KMS-11 (cell line): ENCODE data around the gene ADAM23.

Experiments
- H2AFZ ChIP-seq: fragments of 200-600 bp; sonication (generic); 2 replicates; pipeline ENCODE4 v1.6.1; 2016; ENCODE audit warnings: antibody characterized with exemption, mixed run types, low read depth
- H3K27ac ChIP-seq: fragments of 200-600 bp; sonication (generic); 2 replicates; pipeline ENCODE4 v1.6.1; 2016; ENCODE audit warnings: mild to moderate bottlenecking, mixed run types
- H3K27me3 ChIP-seq: fragments of 200-600 bp; sonication (generic); 2 replicates; pipeline ENCODE4 v1.6.1; 2017; ENCODE audit warnings: mild to moderate bottlenecking, low read depth, mixed run types, moderate library complexity; ENCODE audit not compliant: insufficient read depth
- H3K36me3 ChIP-seq: fragments of 200-600 bp; sonication (generic); 2 replicates; pipeline ENCODE4 v1.6.1; 2017; ENCODE audit warnings: mild to moderate bottlenecking, mixed run types; ENCODE audit not compliant: insufficient read depth
- H3K4me1 ChIP-seq: fragments of 200-600 bp; sonication (generic); 2 replicates; pipeline ENCODE4 v1.6.1; 2016; ENCODE audit warnings: mild to moderate bottlenecking, low read depth, mixed run types; ENCODE audit not compliant: poor library complexity, severe bottlenecking
- H3K4me2 ChIP-seq: fragments of 200-600 bp; sonication (generic); 2 replicates; pipeline ENCODE4 v1.7.0; 2016; ENCODE audit warnings: mild to moderate bottlenecking, mixed run types
- H3K4me3 ChIP-seq: fragments of 200-600 bp; sonication (generic); IDR thresholded peaks from 2 replicates; pipeline ENCODE4 v1.6.1; 2017; ENCODE audit warnings: low read depth, low read length, mixed read lengths; ENCODE audit not compliant: insufficient read depth
- H3K79me2 ChIP-seq: fragments of 200-600 bp; sonication (generic); 2 replicates; pipeline ENCODE4 v1.6.1; 2016; ENCODE audit warnings: low read depth, mixed run types; ENCODE audit not compliant: insufficient read depth
- H3K9ac ChIP-seq: fragments of 200-600 bp; sonication (generic); 2 replicates; pipeline ENCODE4 v1.6.1; 2016; ENCODE audit warnings: mild to moderate bottlenecking, mixed run types
- H4K20me1 ChIP-seq: fragments of 200-600 bp; sonication (generic); 2 replicates; pipeline ENCODE4 v1.6.1; 2016; ENCODE audit warnings: mild to moderate bottlenecking, mixed run types; ENCODE audit not compliant: insufficient read depth
- TF ChIP-seq, protein P1 (sequence below): fragments of 200-600 bp; sonication (generic); conservative IDR thresholded peaks from 2 replicates; pipeline ENCODE4 v1.6.1; 2017; ENCODE audit warnings: low read depth, mild to moderate bottlenecking, antibody characterized with exemption, low read length, moderate library complexity, mixed read lengths

The ADAM23 gene

GRCh38 chr2:206610451-206610850 lies 167.1 kb downstream of the ADAM23 start:
- no peaks in the 10 kb centered on the region for H4K20me1 ChIP-seq
- no peak overlapping the region for H3K27ac ChIP-seq
- H2AFZ ChIP-seq, result no peak overlapping the region
- no peaks in the 10 kb centered on the region for H3K27me3 ChIP-seq
- H3K4me1 ChIP-seq, result no peaks in the 10 kb centered on the region
- H3K4me2 ChIP-seq, result no peak overlapping the region
- no peak overlapping the region for H3K9ac ChIP-seq
- TF ChIP-seq, protein P1, sequence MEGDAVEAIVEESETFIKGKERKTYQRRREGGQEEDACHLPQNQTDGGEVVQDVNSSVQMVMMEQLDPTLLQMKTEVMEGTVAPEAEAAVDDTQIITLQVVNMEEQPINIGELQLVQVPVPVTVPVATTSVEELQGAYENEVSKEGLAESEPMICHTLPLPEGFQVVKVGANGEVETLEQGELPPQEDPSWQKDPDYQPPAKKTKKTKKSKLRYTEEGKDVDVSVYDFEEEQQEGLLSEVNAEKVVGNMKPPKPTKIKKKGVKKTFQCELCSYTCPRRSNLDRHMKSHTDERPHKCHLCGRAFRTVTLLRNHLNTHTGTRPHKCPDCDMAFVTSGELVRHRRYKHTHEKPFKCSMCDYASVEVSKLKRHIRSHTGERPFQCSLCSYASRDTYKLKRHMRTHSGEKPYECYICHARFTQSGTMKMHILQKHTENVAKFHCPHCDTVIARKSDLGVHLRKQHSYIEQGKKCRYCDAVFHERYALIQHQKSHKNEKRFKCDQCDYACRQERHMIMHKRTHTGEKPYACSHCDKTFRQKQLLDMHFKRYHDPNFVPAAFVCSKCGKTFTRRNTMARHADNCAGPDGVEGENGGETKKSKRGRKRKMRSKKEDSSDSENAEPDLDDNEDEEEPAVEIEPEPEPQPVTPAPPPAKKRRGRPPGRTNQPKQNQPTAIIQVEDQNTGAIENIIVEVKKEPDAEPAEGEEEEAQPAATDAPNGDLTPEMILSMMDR, result no peak
- no peaks in the 10 kb centered on the region for H3K36me3 ChIP-seq
- H3K79me2 ChIP-seq, result no peaks in the 10 kb centered on the region
- H3K4me3 ChIP-seq, result no peak overlapping the region

- H4K20me1 ChIP-seq, result no peaks in the 10 kb centered on the region
- no peak overlapping the region for H3K9ac ChIP-seq
- no peaks in the 10 kb centered on the region for H3K79me2 ChIP-seq
- H3K4me3 ChIP-seq, result no peak overlapping the region
- TF ChIP-seq, protein P1, result no peak
- H3K27ac ChIP-seq, result no peak overlapping the region
- H3K27me3 ChIP-seq, result no peaks in the 10 kb centered on the region
- H3K4me2 ChIP-seq, result no peak overlapping the region
- no peaks in the 10 kb centered on the region for H3K4me1 ChIP-seq
- H2AFZ ChIP-seq, result no peak overlapping the region
- H3K36me3 ChIP-seq, result no peaks in the 10 kb centered on the region
Observed at GRCh38 chr2:206611191-206611590, 167.9 kb downstream of the ADAM23 start.

- Histone ChIP-seq H3K79me2 (no peaks in the 10 kb centered on the region), H3K27ac (no peak overlapping the region), H3K36me3 (no peaks in the 10 kb centered on the region), H3K4me1 (no peaks in the 10 kb centered on the region), H3K27me3 (no peaks in the 10 kb centered on the region), H4K20me1 (no peaks in the 10 kb centered on the region), H3K4me2 (no peak overlapping the region), H3K9ac (no peak overlapping the region), H2AFZ (no peak overlapping the region), H3K4me3 (no peak overlapping the region)
- TF ChIP-seq, protein P1, result no peak
Observed at GRCh38 chr2:206611736-206612135, 168.4 kb downstream of the ADAM23 start.

DNA sequence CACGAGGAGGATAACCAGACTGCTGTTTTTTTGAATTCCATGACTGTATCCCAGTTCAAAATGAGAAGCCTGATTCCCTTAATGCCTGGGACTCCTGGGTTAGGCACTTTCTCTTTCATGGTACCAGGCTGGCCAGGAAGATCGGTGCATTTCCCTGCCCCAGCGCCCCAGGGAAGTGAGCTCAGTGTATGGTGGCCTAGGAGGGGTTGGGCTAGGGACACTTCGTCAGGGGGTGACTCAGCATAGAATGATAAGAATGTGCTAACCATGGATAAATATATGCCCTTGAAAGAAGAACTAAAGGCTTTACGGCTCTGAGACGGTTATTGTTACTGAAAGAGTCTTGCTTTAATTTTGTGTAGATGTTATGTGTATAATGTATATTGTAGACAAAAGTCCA lies 171.5 kb downstream of the ADAM23 start:
- no peak overlapping the region for H2AFZ ChIP-seq

More for the DNA sequence above, 171.5 kb downstream of the ADAM23 start:
- Histone ChIP-seq H3K4me1 (no peaks in the 10 kb centered on the region), H3K36me3 (no peaks in the 10 kb centered on the region), H3K9ac (no peak overlapping the region), H3K4me2 (no peak overlapping the region), H4K20me1 (no peaks in the 10 kb centered on the region), H3K79me2 (no peaks in the 10 kb centered on the region), H3K4me3 (no peak overlapping the region), H3K27me3 (no peaks in the 10 kb centered on the region), H3K27ac (no peak overlapping the region)
- TF ChIP-seq, protein P1, result no peak
